GM18505 (cell line): ENCODE data around the gene XRCC5.

Experiments used
- ATAC-seq: cut with Tn5 transposase; IDR thresholded peaks from one replicate; pipeline ENCODE4 v1.9.1; 2021; ENCODE audit not compliant: unreplicated experiment
- POLR2A ChIP-seq: IDR thresholded peaks from 4 replicates; pipeline ENCODE4 v1.6.1; 2011; ENCODE audit warnings: borderline replicate concordance; ENCODE audit not compliant: insufficient read depth, insufficient read length; ENCODE audit errors: extremely low read depth

Gene XRCC5

GRCh38 chr2:216159646-216160045, 50.5 kb downstream of the XRCC5 start:
- no peak for TF ChIP-seq POLR2A
- ATAC-seq: no peak

- TF ChIP-seq POLR2A: no peak
- ATAC-seq: no peak
Observed at GRCh38 chr2:216160786-216161185, 51.6 kb downstream of the XRCC5 start.

- no peak for TF ChIP-seq POLR2A
- no peak for ATAC-seq
Observed at GRCh38 chr2:216161967-216162366, 52.8 kb downstream of the XRCC5 start.

- TF ChIP-seq POLR2A: no peak
- no peak for ATAC-seq
Observed at GRCh38 chr2:216163518-216163917, 54.4 kb downstream of the XRCC5 start.

- TF ChIP-seq POLR2A: no peak
- no peak for ATAC-seq
Observed at GRCh38 chr2:216164087-216164486, 54.9 kb downstream of the XRCC5 start.

GRCh38 chr2:216164576-216164975, 55.4 kb downstream of the XRCC5 start:
- TF ChIP-seq POLR2A: no peak
- no peak for ATAC-seq

GRCh38 chr2:216165711-216166110, 56.6 kb downstream of the XRCC5 start:
- no peak for TF ChIP-seq POLR2A
- ATAC-seq: no peak

- no peak for ATAC-seq
Observed at GRCh38 chr2:216169087-216169486, 59.9 kb downstream of the XRCC5 start.

GRCh38 chr2:216170076-216170763, 61.1 kb downstream of the XRCC5 start:
- ATAC-seq: no peak
- no peak for TF ChIP-seq POLR2A

More at GRCh38 chr2:216169087-216169486, 59.9 kb downstream of the XRCC5 start:
- TF ChIP-seq POLR2A: no peak

GRCh38 chr2:216171011-216171410, 61.9 kb downstream of the XRCC5 start:
- TF ChIP-seq POLR2A: no peak
- no peak for ATAC-seq

- no peak for ATAC-seq
- TF ChIP-seq POLR2A: no peak
Observed at GRCh38 chr2:216172493-216172892, 63.3 kb downstream of the XRCC5 start.

GRCh38 chr2:216179015-216179414, 69.9 kb downstream of the XRCC5 start:
- ATAC-seq: no peak
- no peak for TF ChIP-seq POLR2A

- ATAC-seq: no peak
- no peak for TF ChIP-seq POLR2A
Observed at GRCh38 chr2:216181351-216181750, 72.2 kb downstream of the XRCC5 start.

- no peak for TF ChIP-seq POLR2A
- ATAC-seq: no peak
Observed at GRCh38 chr2:216181953-216182461, 72.9 kb downstream of the XRCC5 start.
